GM19324 (cell line): Measurements from ENCODE around the gene TSPOAP1.

ENCODE experiments used
- ATAC-seq: cut with Tn5 transposase; IDR thresholded peaks from one replicate; pipeline ENCODE4 v1.9.1; 2021; ENCODE audit warnings: mild to moderate bottlenecking, moderate library complexity; ENCODE audit not compliant: unreplicated experiment, low FRiP score

Gene TSPOAP1

GRCh38 chr17:58267347-58268324, 61.0 kb downstream of the TSPOAP1 start:
- ATAC-seq = no peak

- no peak for ATAC-seq
These were observed 62.4 kb downstream of the TSPOAP1 start for GRCh38 chr17:58265902-58266875.

GRCh38 chr17:58265271-58265670, 63.3 kb downstream of the TSPOAP1 start:
- no peak for ATAC-seq

- no peak for ATAC-seq
These were observed 64.0 kb downstream of the TSPOAP1 start for GRCh38 chr17:58264407-58265103.

- no peak for ATAC-seq
These were observed 64.8 kb downstream of the TSPOAP1 start for GRCh38 chr17:58263773-58264172.

GRCh38 chr17:58262149-58262548, 66.4 kb downstream of the TSPOAP1 start:
- ATAC-seq = no peak

- ATAC-seq = no peak
These were observed 73.8 kb downstream of the TSPOAP1 start for GRCh38 chr17:58254803-58255202.

- ATAC-seq = no peak
These were observed 75.5 kb downstream of the TSPOAP1 start for GRCh38 chr17:58253082-58253481.

GRCh38 chr17:58252141-58252540, 76.5 kb downstream of the TSPOAP1 start:
- no peak for ATAC-seq
